OCI-LY3 (cell line): ENCODE data around the gene RRAGB.

ENCODE experiments used
- EZH2phosphoT487 ChIP-seq: fragments of 200-600 bp; shearing (Covaris generic); IDR thresholded peaks from 2 replicates; pipeline ENCODE4 v1.6.1; 2018; ENCODE audit warnings: antibody characterized with exemption, mixed run types, low read depth
- TF ChIP-seq, protein P1 (sequence below): fragments of 200-600, 300-600 bp; sonication (generic); IDR thresholded peaks from 2 replicates; pipeline ENCODE4 v1.5.1; 2014; ENCODE audit warnings: antibody characterized with exemption, low read length, low read depth

DNA sequence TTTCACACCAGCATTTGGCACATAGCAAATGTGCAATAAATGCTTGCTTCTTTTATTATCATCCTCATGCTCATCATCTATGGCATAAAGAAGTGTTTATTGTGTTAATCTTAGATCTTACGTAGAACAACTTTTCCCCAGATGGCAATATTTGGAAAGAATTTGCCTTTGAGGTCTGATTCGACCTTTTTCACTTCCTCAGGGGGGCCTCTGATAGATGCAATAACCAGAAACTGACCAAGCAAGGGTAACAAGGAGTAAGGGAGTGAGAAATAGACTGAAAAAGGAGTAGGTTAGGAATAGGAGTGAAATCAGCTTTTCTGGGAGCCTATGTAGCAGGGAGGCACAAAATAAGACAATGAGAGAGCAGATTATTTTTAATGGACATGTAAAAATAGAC lies 70.2 kb downstream of the RRAGB start:
- TF ChIP-seq, protein P1, sequence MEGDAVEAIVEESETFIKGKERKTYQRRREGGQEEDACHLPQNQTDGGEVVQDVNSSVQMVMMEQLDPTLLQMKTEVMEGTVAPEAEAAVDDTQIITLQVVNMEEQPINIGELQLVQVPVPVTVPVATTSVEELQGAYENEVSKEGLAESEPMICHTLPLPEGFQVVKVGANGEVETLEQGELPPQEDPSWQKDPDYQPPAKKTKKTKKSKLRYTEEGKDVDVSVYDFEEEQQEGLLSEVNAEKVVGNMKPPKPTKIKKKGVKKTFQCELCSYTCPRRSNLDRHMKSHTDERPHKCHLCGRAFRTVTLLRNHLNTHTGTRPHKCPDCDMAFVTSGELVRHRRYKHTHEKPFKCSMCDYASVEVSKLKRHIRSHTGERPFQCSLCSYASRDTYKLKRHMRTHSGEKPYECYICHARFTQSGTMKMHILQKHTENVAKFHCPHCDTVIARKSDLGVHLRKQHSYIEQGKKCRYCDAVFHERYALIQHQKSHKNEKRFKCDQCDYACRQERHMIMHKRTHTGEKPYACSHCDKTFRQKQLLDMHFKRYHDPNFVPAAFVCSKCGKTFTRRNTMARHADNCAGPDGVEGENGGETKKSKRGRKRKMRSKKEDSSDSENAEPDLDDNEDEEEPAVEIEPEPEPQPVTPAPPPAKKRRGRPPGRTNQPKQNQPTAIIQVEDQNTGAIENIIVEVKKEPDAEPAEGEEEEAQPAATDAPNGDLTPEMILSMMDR: no peak
- TF ChIP-seq EZH2phosphoT487: no peak
